ENCODE measurements around the gene LRRC17. TPM values are rescaled to one million over a fixed set of nuclear protein-coding genes. Genes with fewer than 3 reads are reported as not detected.

The LRRC17 gene
- total and polyA plus RNA-seq, 2 of the 4 experiments (the other 2 are of a cell fraction) = 250 to 280 TPM

DNA sequence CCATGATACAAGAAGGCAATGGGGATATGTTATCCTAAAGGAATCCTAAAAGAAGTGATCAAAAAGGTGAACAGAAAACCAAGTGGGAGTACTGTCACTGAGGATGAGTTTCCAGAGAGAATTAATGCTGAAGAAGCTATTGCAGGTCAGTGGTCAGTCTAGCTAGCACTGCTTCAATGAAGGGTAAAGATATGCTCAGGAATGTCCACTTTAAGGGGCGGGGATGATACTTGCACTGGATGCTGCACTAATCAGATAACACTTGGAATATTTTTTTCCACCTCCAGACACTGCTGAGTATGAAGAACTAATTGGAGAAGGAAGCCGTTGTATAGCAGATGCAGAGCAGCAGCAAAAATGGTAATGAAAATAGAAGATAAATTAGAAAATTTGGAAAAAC lies 75.3 kb downstream of the LRRC17 start:
- no CpG with 5 or more reads among the region's 2 CpGs for WGBS, 2 experiments (ENCODE audit: extremely low coverage in 2 of 2, insufficient read length in 1 of 2)
- Histone ChIP-seq H3K23ac (ENCODE audit: low read depth, low read length) (no peak overlapping the region), H2BK20ac (ENCODE audit: low read depth, low read length) (no peak overlapping the region), H4K20me1 (ENCODE audit: insufficient read depth, low read length) (no peaks in the 10 kb centered on the region), H2BK120ac (ENCODE audit: low read depth, low read length) (no peak overlapping the region), H2BK15ac (ENCODE audit: low read depth, low read length) (no peak overlapping the region), H4K8ac (ENCODE audit: low read depth in 2 of 2, low read length in 2 of 2) (no peak overlapping the region), H3K56ac (ENCODE audit: extremely low read depth, insufficient read depth, low read length) (no peak overlapping the region), H3K4ac (ENCODE audit: low read depth, low read length) (no peak overlapping the region), H3K4me3 (ENCODE audit: insufficient read depth, low read depth, low read length) (no peak overlapping the region), H3K27me3 (ENCODE audit: control insufficient read depth, insufficient read depth, low read length) (no peaks in the 10 kb centered on the region), H3K36me3 (ENCODE audit: control insufficient read depth, insufficient read depth, low read length) (no peaks in the 10 kb centered on the region), H4K5ac (ENCODE audit: low read depth, low read length) (no peak overlapping the region), H2BK5ac (ENCODE audit: low read depth, low read length, poor library complexity, severe bottlenecking) (no peak overlapping the region), H3K9me1 (ENCODE audit: insufficient read depth, low read length) (peaks cover 12% of the 10 kb centered on the region), H2AFZ (replicated peaks; ENCODE audit: low read length, poor library complexity) (no peak overlapping the region), H3K4me1 (ENCODE audit: control insufficient read depth, insufficient read depth, low read length) (peaks cover 18% of the 10 kb centered on the region), H3K27ac (ENCODE audit: insufficient read depth, low read length) (no peak overlapping the region), H2AK9ac (replicated peaks; ENCODE audit: low read depth, low read length, poor library complexity) (no peak overlapping the region), H4K91ac (ENCODE audit: insufficient read depth, low read depth, low read length) (no peak overlapping the region), H3K9me3 (ENCODE audit: control insufficient read depth, insufficient read depth, low read length) (no peaks in the 10 kb centered on the region), H3K9ac (ENCODE audit: low read depth, low read length) (no peak overlapping the region), H2AK5ac (ENCODE audit: low read depth, low read length) (no peak overlapping the region), H3K14ac (replicated peaks; ENCODE audit: low read depth, low read length) (no peak overlapping the region), H3K18ac (ENCODE audit: low read depth, low read length) (no peak overlapping the region), H3K79me1 (ENCODE audit: low read depth in 1 of 2, low read length in 2 of 2) (no peaks in the 10 kb centered on the region), H3K4me2 (ENCODE audit: low read depth, low read length) (no peak overlapping the region)
- ATAC-seq (ENCODE audit: low read depth) (no peak), DNase-seq (no peak)
- in situ Hi-C loops (cut with MboI; ENCODE audit: low sequenced_read_pairs) = no loop called here
- TF ChIP-seq MAZ (IDR thresholded peaks at IDR 0.05; ENCODE audit: borderline replicate concordance, low read depth, low read length) (no peak), RCOR1 (IDR thresholded peaks at IDR 0.05; ENCODE audit: insufficient replicate concordance, low read length) (no peak), CEBPB (IDR thresholded peaks at IDR 0.05; ENCODE audit: low read depth, low read length) (no peak), MAFK (IDR thresholded peaks at IDR 0.05; ENCODE audit: low read depth, low read length) (no peak), BHLHE40 (IDR thresholded peaks at IDR 0.05; ENCODE audit: low read depth, low read length) (no peak)
- dilution Hi-C loops (cut with HindIII; ENCODE audit: low sequenced_read_pairs, unreplicated experiment) = no loop called here
- POLR2A ChIA-PET (ENCODE audit: unreplicated experiment) = no interaction called here
- intact Hi-C loops (cut with micrococcal nuclease) = no loop called here
- CTCF ChIA-PET = no interaction called here
- no TSS peak for BruUV-seq (replicated peaks)

Data from IMR-90 (cell line).